ENCODE data around the gene ATG7.

The ATG7 gene

GRCh38 chr3:11274566-11275142 is 2.5 kb downstream of the ATG7 start:
- Mint-ChIP-seq H3K36me3 (peaks cover 39 to 42% of the 10 kb centered on the region in 2 donors), H3K27me3 (no peaks in the 10 kb centered on the region), H3K27ac (peak overlapping the region; percentile 52), H3K9me3 (peaks cover 7 to 8% of the 10 kb centered on the region in 2 donors), H3K4me1 (peaks cover 22 to 47% of the 10 kb centered on the region in 2 donors), H3K4me3 (no peak overlapping the region)
- DNase-seq (no peak), ATAC-seq (replicated peaks) (no peak)

DNA sequence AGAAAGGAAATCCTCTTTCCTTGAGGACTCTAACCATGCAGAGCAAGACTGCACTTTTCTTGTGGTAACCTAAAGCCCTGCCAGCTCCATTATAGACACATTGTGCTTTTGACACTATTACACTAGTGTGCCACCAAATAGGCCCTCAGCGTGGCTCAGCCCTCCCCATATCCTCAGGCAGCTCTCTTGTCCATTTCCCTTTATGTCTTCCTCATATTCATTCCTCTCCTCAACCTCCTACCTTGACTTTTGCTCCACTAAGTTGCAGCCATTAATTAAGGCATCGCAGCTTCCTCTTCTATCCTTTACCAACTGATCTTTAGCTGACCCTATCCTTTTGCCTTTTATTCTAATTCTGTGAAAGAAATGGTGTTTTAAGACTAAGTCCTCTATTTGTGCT is 3.7 kb downstream of the ATG7 start:
- Mint-ChIP-seq H3K27ac (no peak overlapping the region), H3K27me3 (no peaks in the 10 kb centered on the region), H3K36me3 (peaks cover 39 to 45% of the 10 kb centered on the region in 2 donors), H3K4me3 (no peak overlapping the region), H3K9me3 (peaks cover 7 to 8% of the 10 kb centered on the region in 2 donors), H3K4me1 (peaks cover 22 to 47% of the 10 kb centered on the region in 2 donors)
- ATAC-seq (replicated peaks) = no peak
- no peak for DNase-seq

DNA sequence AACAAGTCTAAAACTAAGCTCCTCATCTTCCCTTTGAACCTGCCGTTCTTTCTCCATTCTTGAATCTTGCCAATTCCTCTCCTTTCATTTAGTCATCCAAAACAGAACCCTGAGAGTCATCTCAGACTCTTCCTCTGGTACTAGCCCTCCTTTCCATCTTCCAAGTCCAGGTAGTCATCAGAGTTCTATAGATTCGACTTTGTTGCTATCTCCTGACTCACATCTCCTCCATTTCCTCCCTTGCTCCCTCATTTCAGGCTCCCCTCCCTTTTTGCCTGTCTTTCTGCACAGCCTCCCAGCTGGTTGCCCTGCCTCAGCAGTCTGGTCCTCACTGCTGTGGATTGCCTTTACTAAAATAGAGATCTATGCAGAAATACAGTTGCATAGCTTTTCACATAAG is 4.7 kb downstream of the ATG7 start:
- DNase-seq (no peak), ATAC-seq (replicated peaks) (no peak)
- H3K9me3 Mint-ChIP-seq = peaks cover 7 to 8% of the 10 kb centered on the region in 2 donors
- peaks cover 39 to 45% of the 10 kb centered on the region in 2 donors for H3K36me3 Mint-ChIP-seq
- H3K27ac Mint-ChIP-seq = no peak overlapping the region
- no peak overlapping the region for H3K4me3 Mint-ChIP-seq
- peaks cover 22 to 43% of the 10 kb centered on the region in 2 donors for H3K4me1 Mint-ChIP-seq
- H3K27me3 Mint-ChIP-seq = no peaks in the 10 kb centered on the region

- no peak overlapping the region for H3K27ac Mint-ChIP-seq
- peaks cover 0 to under 1% of the 10 kb centered on the region in 2 donors for H3K9me3 Mint-ChIP-seq
- ATAC-seq (replicated peaks) = no peak
- peaks cover 13 to 14% of the 10 kb centered on the region in 2 donors for H3K4me1 Mint-ChIP-seq
- no peaks in the 10 kb centered on the region for H3K27me3 Mint-ChIP-seq
- DNase-seq = no peak
- peaks cover 18 to 32% of the 10 kb centered on the region in 2 donors for H3K36me3 Mint-ChIP-seq
- no peak overlapping the region for H3K4me3 Mint-ChIP-seq
These were observed 10.3 kb downstream of the ATG7 start for GRCh38 chr3:11282250-11283138.

- DNase-seq (no peak), ATAC-seq (replicated peaks) (no peak)
- H3K27ac Mint-ChIP-seq = no peak overlapping the region
- no peaks in the 10 kb centered on the region for H3K27me3 Mint-ChIP-seq
- H3K4me1 Mint-ChIP-seq = peaks cover 17 to 20% of the 10 kb centered on the region in 2 donors
- H3K9me3 Mint-ChIP-seq = no peaks in the 10 kb centered on the region
- H3K36me3 Mint-ChIP-seq = peaks cover 17 to 32% of the 10 kb centered on the region in 2 donors
- H3K4me3 Mint-ChIP-seq = no peak overlapping the region
These were observed 10.9 kb downstream of the ATG7 start for GRCh38 chr3:11283139-11283475.

GRCh38 chr3:11284011-11284410 is 11.8 kb downstream of the ATG7 start:
- no peak for ATAC-seq (replicated peaks)
- Mint-ChIP-seq H3K27me3 (no peaks in the 10 kb centered on the region), H3K27ac (no peak overlapping the region), H3K4me3 (no peak overlapping the region), H3K9me3 (no peaks in the 10 kb centered on the region), H3K4me1 (peaks cover 22 to 29% of the 10 kb centered on the region in 2 donors), H3K36me3 (peaks cover 12 to 26% of the 10 kb centered on the region in 2 donors)
- DNase-seq = no peak

DNA sequence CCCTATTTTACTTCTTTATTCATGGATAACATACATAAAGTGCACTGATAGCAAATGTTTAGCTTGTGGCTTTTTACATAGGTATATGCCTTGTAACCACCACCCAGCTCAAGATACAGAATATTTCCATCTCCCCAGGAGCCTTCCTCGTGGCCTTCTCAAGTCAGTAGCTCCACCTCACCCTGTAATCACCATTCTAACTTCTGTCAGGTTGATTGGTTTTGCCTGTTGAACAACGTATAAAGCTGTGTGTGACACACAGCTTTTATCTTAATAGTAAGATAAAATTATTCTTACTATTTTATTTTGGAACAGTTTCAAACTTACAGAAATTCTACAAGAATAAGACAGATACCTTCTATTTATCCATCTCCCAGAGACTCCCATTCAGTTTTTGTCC is 13.3 kb downstream of the ATG7 start:
- DNase-seq = no peak
- ATAC-seq (replicated peaks) = no peak
- no peak overlapping the region for H3K4me3 Mint-ChIP-seq
- H3K27me3 Mint-ChIP-seq = no peaks in the 10 kb centered on the region
- peaks cover 16 to 29% of the 10 kb centered on the region in 2 donors for H3K36me3 Mint-ChIP-seq
- H3K4me1 Mint-ChIP-seq = peaks cover 33 to 43% of the 10 kb centered on the region in 2 donors
- no peak overlapping the region for H3K27ac Mint-ChIP-seq
- peaks cover 2 to 4% of the 10 kb centered on the region in 2 donors for H3K9me3 Mint-ChIP-seq

GRCh38 chr3:11287404-11287803 is 15.2 kb downstream of the ATG7 start:
- Mint-ChIP-seq H3K36me3 (peaks cover 28 to 41% of the 10 kb centered on the region in 2 donors), H3K27ac (peak overlapping the region; percentile 87), H3K9me3 (peaks cover 2 to 4% of the 10 kb centered on the region in 2 donors), H3K4me1 (peaks cover 46 to 60% of the 10 kb centered on the region in 2 donors), H3K27me3 (no peaks in the 10 kb centered on the region), H3K4me3 (peak overlapping the region in 1 of 2 donors; percentile 5)
- no peak for ATAC-seq (replicated peaks)
- no peak for DNase-seq

GRCh38 chr3:11288021-11288491 is 15.9 kb downstream of the ATG7 start:
- Mint-ChIP-seq H3K36me3 (peaks cover 22 to 45% of the 10 kb centered on the region in 2 donors), H3K27me3 (no peaks in the 10 kb centered on the region), H3K4me3 (peak overlapping the region in 1 of 2 donors; percentile 37), H3K9me3 (peaks cover 2 to 4% of the 10 kb centered on the region in 2 donors), H3K4me1 (peaks cover 46 to 60% of the 10 kb centered on the region in 2 donors), H3K27ac (peak overlapping the region; percentile 87)
- no peak for DNase-seq
- ATAC-seq (replicated peaks) = no peak

DNA sequence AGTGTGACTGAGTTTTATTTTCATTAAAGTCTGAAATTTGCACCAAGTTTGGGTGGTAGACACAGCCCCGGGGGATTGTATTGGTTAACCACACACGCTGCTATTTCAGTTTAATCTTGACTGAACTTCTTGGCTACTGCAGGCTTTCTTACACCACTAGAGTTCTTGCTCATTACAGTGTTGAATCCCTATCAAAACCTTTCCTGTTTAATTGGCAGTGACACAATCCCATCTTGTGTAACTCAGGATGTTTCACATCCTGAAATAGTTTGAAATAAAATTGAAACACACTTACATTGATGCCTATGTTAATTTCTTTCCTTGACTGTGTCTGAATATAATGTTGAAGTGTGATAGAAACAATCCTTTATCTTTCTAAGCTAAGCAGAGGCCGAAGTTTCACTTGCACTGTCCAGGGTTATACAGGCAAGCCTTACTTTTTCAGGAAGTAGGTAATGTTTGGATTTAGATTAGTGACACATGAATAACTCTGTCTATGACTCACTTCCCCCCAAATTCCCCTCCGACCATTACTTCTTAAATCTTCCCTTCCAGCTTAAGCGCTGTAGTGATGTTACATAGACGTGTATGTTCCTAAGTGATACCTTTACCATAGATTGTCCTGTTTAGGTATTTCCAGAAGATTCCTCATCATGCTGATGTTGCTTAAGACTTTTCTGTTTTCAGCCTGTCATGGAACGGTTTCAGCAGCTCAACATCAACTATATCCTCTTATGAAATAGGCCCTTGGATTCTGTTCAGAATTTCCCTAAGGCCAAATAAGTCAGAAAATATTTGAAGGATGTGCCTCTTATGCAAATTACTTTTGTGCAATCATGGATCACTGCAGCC is 16.8 kb downstream of the ATG7 start:
- Mint-ChIP-seq H3K27me3 (no peaks in the 10 kb centered on the region), H3K4me1 (peaks cover 46 to 65% of the 10 kb centered on the region in 2 donors), H3K36me3 (peaks cover 22 to 42% of the 10 kb centered on the region in 2 donors), H3K9me3 (peaks cover 2 to 4% of the 10 kb centered on the region in 2 donors), H3K27ac (peak overlapping the region; percentile 96), H3K4me3 (peak overlapping the region; percentile 62 to 75)
- peak; percentile 93 for ATAC-seq (replicated peaks)
- DNase-seq = peak; percentile 28

DNA sequence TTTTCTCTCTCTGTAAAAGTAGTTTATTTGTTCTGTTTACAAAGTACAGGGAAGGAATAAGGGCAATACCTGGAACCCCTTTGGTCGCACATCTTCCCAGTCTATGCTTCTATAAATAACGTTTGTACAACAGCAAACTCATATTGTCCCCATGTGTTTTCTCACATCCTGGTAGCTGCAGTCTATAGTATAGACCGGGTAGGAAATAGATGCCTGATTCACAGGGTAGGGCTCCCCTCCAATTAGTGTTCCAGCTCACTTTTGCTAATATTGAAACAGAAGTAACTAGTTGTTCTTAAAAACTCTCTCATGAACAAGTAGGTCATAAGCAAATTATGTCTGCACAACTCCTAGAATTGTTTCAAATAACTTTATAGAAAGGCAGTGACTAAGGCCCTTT is 17.7 kb downstream of the ATG7 start:
- Mint-ChIP-seq H3K27ac (peak overlapping the region; percentile 96), H3K36me3 (peaks cover 22 to 40% of the 10 kb centered on the region in 2 donors), H3K4me1 (peaks cover 46 to 65% of the 10 kb centered on the region in 2 donors), H3K4me3 (peak overlapping the region in 1 of 2 donors; percentile 75), H3K9me3 (peaks cover 2 to 4% of the 10 kb centered on the region in 2 donors), H3K27me3 (no peaks in the 10 kb centered on the region)
- DNase-seq = no peak
- ATAC-seq (replicated peaks) = peak in 1 of 2 donors; percentile 17

DNA sequence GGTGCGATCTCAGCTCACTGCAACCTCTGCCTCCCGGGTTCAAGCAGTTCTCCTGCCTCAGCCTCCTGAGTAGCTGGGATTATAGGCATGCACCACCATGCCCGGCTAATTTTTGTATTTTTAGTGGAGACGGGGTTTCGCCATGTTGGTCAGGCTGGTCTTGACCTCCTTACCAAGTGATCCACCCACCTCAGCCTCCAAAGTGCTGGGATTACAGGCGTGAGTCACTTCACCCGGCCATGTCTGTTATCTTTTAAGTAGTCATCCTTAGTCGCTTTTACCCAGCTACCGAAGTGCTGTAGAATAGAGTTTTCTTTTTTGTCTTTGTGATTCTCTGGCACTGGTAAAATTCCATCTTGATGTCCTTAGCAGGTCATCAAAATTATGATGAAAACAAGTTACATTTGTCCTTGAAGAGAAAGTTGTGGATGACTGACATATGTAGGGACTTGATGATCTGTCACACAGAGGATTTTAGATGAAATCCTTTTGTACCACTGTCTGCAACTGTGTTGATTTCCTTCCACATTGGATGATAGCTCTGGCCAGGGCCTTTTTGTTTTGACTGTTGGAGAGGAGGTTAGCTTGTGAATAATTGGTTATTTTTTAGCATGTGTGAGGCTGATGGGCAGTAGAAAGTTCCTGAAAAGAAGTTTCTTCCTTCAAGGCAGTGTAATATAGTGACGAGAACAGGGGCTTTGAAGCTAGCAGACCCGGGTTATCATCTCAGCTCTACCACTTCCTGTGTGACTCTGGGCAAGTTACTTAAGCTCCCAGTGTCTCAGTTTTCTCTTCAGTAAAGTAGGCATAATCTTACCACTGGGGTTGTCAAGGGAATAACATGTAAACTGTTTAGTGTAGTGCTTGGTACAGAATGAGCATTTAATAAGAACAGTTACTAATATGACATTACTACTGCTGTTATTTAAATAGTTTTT is 18.8 kb downstream of the ATG7 start:
- Mint-ChIP-seq H3K27me3 (no peaks in the 10 kb centered on the region), H3K4me1 (peaks cover 43 to 65% of the 10 kb centered on the region in 2 donors), H3K36me3 (peaks cover 23 to 38% of the 10 kb centered on the region in 2 donors), H3K4me3 (peak overlapping the region in 1 of 2 donors; percentile 75), H3K9me3 (peaks cover 2 to 4% of the 10 kb centered on the region in 2 donors), H3K27ac (peak overlapping the region; percentile 96)
- no peak for DNase-seq
- no peak for ATAC-seq (replicated peaks)

- DNase-seq (no peak), ATAC-seq (replicated peaks) (no peak)
- Mint-ChIP-seq H3K27me3 (no peaks in the 10 kb centered on the region), H3K9me3 (peaks cover 2 to 4% of the 10 kb centered on the region in 2 donors), H3K4me1 (peaks cover 45 to 66% of the 10 kb centered on the region in 2 donors), H3K4me3 (no peak overlapping the region), H3K27ac (peak overlapping the region; percentile 16), H3K36me3 (peaks cover 30 to 45% of the 10 kb centered on the region in 2 donors)
These were observed 19.6 kb downstream of the ATG7 start for GRCh38 chr3:11291808-11292207.
